NOMO-1 (cell line): Measurements from ENCODE around the gene SLC38A3.

Source experiments
- DNase-seq, 2 experiments: peaks; one replicate each; lab custom pipeline; 2025; ENCODE audit not compliant: unreplicated experiment in 2 of 2; lab: John Stamatoyannopoulos, UW

SLC38A3 gene

GRCh38 chr3:50263478-50264382 is 58.7 kb downstream of the SLC38A3 start:
- no peak for DNase-seq

- no peak for DNase-seq
Measured at GRCh38 chr3:50264383-50264963, 59.4 kb downstream of the SLC38A3 start.

- no peak for DNase-seq
Measured at GRCh38 chr3:50264964-50265485, 60.0 kb downstream of the SLC38A3 start.

GRCh38 chr3:50265571-50265970 is 60.5 kb downstream of the SLC38A3 start:
- DNase-seq: no peak

GRCh38 chr3:50266017-50266416 is 60.9 kb downstream of the SLC38A3 start:
- no peak for DNase-seq

- DNase-seq: no peak
Measured at GRCh38 chr3:50266836-50267235, 61.8 kb downstream of the SLC38A3 start.

GRCh38 chr3:50267280-50267913 is 62.3 kb downstream of the SLC38A3 start:
- DNase-seq: no peak

GRCh38 chr3:50268276-50268675 is 63.2 kb downstream of the SLC38A3 start:
- no peak for DNase-seq

- no peak for DNase-seq
Measured at GRCh38 chr3:50268703-50269451, 63.8 kb downstream of the SLC38A3 start, which contains the start of gene SEMA3B. Gene SEMA3B (plus strand): TSS chr3:50269147. CDS start chr3:50269241, 94 bp downstream.

GRCh38 chr3:50269460-50269859 is 64.4 kb downstream of the SLC38A3 start:
- no peak for DNase-seq

GRCh38 chr3:50269977-50270413 is 64.9 kb downstream of the SLC38A3 start:
- DNase-seq: no peak

GRCh38 chr3:50270422-50271224 is 65.6 kb downstream of the SLC38A3 start:
- no peak for DNase-seq
